DMS 273 (cell line): ENCODE results near the gene FNBP1.

ENCODE experiments used
- DNase-seq: peaks from one replicate; lab custom pipeline; 2025; ENCODE audit not compliant: unreplicated experiment; lab: John Stamatoyannopoulos, UW

Gene FNBP1

GRCh38 chr9:129929496-129930125, 113.4 kb downstream of the FNBP1 start:
- DNase-seq = no peak

GRCh38 chr9:129923589-129923988, 119.4 kb downstream of the FNBP1 start:
- DNase-seq = no peak

GRCh38 chr9:129921905-129922304, 121.1 kb downstream of the FNBP1 start:
- no peak for DNase-seq

- no peak for DNase-seq
These were observed 123.1 kb downstream of the FNBP1 start for GRCh38 chr9:129919841-129920240.

- no peak for DNase-seq
These were observed 123.7 kb downstream of the FNBP1 start for GRCh38 chr9:129919277-129919676.

GRCh38 chr9:129918296-129918950, 124.6 kb downstream of the FNBP1 start:
- no peak for DNase-seq

GRCh38 chr9:129916707-129917106, 126.3 kb downstream of the FNBP1 start:
- no peak for DNase-seq

- no peak for DNase-seq
These were observed 128.9 kb downstream of the FNBP1 start for GRCh38 chr9:129914051-129914450.

GRCh38 chr9:129910628-129911567, 132.1 kb downstream of the FNBP1 start:
- no peak for DNase-seq

- no peak for DNase-seq
These were observed 133.1 kb downstream of the FNBP1 start for GRCh38 chr9:129909851-129910250.

- DNase-seq = no peak
These were observed 134.1 kb downstream of the FNBP1 start for GRCh38 chr9:129908906-129909305.

GRCh38 chr9:129907201-129907600, 135.8 kb downstream of the FNBP1 start:
- no peak for DNase-seq

- no peak for DNase-seq
These were observed 136.7 kb downstream of the FNBP1 start for GRCh38 chr9:129906298-129906697.

GRCh38 chr9:129904734-129905133, 138.3 kb downstream of the FNBP1 start:
- no peak for DNase-seq

- DNase-seq = no peak
These were observed 140.3 kb downstream of the FNBP1 start for GRCh38 chr9:129902740-129903134.

GRCh38 chr9:129901993-129902739, 140.8 kb downstream of the FNBP1 start:
- no peak for DNase-seq

- no peak for DNase-seq
These were observed 142.5 kb downstream of the FNBP1 start for GRCh38 chr9:129900263-129901027.

- no peak for DNase-seq
These were observed 143.4 kb downstream of the FNBP1 start for GRCh38 chr9:129899620-129900019.

GRCh38 chr9:129898185-129898584, 144.8 kb downstream of the FNBP1 start:
- DNase-seq = no peak

- no peak for DNase-seq
These were observed 145.7 kb downstream of the FNBP1 start for GRCh38 chr9:129897263-129897662.
